Stimulated activated CD8-positive, alpha-beta memory T cell treated with anti-CD3 and anti-CD28 coated beads, Interleukin-7, amount 100 ng/mL, for 1 hour (primary cell): Measurements from ENCODE around the gene SMIM8.
"Not testable (repeated sequence)": the region's sequence is repeated elsewhere in the genome, so short reads cannot be mapped to it uniquely, and the experiment has no call there.

ENCODE experiments used
- DNase-seq, 2 donors: peaks; one replicate each; pipeline ENCODE4 v3.0.0-alpha.2; 2020; ENCODE audit warnings: low read depth in 2 of 2

Gene SMIM8, protein sequence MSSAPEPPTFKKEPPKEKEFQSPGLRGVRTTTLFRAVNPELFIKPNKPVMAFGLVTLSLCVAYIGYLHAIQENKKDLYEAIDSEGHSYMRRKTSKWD

DNA sequence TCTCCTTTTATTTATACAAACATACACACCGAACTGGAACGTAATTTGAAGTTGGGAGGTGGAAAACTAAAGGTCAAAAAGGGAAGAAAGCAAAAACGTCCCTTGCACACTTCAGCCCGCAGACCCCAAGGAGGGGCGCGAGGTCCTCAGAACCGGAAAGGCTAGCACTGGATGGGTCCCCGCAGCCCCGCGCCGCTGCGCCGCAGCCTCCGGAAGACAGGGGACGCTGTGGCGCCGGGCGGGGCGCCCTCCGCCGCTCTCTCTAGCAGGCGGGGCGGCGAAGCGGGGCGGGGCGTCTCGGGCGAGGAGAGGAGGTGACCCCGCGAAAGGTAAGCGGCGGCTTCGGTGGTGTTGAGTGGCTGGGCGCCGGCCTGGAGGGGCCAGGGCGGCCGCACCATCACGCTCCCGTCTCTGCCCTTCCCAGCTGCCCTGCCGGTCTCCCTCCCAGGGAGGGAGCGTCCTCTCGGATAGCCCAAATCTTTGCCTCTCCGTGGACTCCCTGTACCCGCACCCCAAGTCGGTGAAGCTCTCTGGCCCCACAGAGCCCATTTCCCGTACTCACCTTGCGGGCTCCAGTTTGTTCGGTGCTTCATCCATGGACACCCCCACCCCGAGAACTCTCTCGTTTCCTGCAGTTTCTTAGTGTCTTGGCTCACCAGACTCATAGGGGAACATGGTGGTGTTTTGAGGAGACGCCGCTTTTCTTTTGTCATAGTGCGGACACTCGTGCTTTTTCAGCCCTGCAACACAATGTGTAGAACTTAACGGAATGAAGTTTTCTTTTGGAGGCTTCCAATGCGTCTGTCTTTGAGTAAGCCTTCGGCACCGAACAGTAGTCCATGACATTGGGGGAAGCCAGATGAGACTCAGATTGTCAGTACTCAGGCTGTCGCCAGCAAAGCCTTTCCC is at the start of gene SMIM8:
SMIM8 (plus strand) TSS at position 285 of the 909 bp plus-strand sequence. CDS start 14,444 bp downstream, outside the sequence.
- DNase-seq: peak; percentile 56 to 69

DNA sequence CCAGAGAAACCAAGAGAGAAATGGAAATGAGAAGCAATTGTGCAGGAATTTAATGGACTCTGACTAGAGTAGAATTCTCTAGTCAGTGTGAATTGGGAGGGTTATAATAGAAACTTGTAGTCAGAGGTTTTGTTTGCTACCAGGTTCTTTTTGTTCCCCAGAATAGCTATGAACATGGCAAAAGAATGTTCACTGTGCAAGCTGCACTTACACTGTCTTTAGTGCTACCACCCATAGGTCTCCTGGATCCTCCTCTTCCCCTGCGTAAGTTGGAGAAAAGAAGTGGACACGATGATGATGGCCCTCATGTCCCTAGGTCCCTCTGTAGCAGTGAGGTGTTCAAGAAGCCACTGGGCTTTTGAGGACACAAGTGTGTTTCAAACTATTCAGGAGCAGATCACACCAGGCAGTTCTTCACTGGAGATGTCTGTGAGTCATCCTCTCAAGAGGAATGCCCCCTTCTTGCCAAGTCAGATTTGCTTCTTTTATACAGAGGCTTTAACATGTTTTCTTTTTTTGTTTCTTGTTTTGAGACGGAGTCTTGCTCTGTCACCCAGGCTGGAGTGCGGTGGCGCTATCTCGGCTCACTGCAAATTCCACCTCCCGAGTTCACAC is 47.6 kb upstream of the SMIM8 start:
- DNase-seq: no peak

DNA sequence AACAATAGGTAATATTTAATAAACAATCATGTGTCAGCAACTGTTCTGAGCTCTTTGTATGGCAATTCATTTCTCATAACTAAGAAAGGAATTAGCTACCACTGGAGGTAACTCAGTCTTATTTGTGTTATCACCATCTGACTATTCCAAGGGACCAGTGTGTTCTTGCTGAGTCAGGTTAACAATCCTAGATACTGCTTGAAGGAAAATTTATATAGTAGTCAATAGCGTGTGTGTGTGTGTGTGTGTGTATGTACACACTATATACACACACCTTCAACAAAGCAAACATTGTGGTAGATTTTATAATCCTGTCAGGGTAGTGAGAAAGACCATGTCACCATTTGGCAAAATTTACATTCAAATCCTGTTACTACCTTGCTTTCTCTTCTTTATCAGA is 45.8 kb upstream of the SMIM8 start:
- no peak for DNase-seq

DNA sequence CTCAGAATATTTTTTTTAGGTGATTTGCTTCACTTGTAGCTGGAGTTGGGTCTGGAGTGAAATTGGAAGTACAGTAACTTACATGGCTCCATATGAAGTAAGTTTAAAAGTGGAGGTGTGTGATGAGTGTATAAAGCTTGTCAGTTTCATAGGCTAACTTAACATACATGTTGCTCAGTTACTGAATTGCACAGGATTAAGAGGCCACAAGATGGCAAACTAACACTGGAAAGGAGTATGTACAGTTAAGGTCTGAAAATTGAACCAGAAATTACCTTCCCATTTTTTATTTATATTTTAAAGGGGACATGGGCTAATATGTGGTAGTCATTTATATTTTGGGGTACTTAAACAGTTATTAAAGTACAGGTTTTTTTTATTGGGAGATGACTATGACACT is 45.3 kb upstream of the SMIM8 start:
- no peak for DNase-seq

DNA sequence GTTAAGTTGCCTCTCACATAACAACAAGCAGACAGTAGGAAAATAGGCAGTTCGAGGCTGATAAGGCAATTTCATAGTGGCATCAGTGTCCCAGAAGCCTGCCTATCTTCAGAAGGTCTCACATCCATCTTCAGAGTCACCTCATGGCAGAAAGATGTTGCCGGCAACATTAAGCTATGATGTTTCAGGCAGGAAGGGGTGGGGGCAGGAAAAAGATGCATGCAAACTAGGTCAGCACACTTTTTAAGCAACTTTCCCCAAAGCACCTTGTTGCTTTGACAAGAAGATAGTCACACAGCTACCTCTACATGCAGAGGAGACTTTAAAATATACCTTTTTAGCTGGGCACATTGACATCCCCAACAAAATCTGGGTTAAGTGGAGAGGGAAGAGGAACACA is 43.2 kb upstream of the SMIM8 start:
- DNase-seq: no peak

DNA sequence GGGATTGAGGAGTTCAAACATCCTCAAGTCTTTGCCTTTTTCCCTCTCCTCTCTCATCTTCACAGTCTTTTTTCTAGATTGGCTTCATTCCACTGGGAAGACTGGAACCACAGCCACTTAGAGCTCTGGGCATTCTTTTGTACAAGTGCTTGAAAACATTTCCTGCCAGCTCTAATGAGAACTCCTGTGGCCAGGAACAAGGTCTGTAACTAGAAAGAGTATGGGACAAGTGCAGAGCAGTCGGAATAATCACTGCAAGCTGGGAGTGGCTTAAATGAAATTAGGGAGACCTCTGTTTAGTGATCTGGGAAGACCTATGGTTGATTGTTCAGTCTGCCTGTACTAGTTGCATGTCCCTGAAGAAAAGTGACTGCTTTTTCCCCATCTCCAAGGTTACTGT is 41.0 kb upstream of the SMIM8 start:
- no peak for DNase-seq

DNA sequence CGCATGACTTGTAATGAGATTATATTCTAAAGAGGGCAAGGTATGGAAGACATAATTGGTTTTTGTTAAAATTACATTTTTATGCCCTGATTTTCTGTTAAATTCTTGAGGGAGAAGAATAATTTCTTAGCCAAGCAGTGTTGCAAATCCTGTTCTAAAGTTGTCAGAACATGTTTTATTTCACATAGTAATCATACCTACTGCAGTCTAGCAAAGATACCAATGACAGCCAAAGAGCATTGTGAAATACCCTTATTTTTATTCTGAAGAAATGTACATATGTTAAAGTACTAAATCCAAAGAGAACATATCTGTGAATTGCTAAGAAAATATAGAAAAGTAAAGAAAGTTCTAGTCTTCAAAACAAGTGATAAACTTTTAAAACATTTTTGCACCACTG is 39.6 kb upstream of the SMIM8 start:
- no peak for DNase-seq

DNA sequence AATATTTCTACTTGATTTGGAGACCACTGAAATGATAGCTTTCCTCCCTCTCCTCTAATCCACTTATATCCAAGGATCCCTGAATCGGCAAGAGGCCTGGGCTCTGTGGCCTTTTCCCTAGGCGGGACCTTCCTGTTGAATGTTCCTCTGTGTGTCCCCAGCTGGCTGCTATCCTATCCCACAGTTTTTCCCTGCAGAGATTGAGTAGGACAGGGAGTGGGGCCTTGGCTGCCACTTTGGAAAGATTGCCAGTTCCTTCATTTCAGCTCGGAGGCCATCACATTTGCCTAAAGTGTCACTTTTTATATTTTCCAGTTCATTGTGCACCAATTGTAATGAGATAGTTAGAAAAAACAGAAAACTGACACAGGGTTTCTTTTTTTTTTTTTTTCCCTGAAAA is 38.9 kb upstream of the SMIM8 start:
- no peak for DNase-seq

DNA sequence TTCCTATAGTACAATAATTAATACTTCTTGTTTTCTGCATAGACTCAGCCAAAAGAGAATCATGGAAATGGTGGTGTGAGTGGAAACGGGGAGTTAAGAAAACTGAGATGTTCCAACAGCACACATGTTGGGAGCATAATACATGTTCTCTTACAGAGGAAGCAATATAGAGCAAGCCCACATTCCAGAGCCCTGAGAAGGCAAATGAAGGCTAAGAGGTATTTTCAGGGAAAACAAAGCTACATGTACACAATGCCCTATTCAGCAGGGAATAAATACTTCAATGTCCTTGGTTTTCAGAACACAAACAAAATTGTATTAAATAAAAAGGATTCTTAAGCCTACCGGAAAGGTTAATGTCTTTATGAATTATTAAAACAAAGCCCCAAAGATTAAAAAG is 35.1 kb upstream of the SMIM8 start:
- DNase-seq: no peak

DNA sequence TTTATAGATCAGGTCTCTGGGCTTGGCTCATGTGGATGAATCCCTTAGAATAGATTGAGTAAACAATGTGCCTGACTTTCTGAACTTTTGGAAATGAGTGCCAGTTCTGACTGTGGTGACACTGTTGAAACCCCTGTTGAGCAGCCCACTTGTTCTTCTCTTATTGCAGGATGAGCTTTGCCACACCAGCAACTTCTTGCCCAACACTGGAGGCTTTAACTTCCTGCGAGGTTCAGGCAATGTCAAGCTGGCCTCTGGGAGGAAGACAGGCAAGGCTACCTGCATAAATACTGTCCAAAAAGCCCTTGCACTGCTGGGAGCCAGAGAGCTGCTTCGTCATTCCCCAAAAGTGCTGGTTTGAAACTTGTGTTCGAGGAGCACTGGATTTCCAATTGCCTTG is 32.8 kb upstream of the SMIM8 start:
- DNase-seq: no peak

DNA sequence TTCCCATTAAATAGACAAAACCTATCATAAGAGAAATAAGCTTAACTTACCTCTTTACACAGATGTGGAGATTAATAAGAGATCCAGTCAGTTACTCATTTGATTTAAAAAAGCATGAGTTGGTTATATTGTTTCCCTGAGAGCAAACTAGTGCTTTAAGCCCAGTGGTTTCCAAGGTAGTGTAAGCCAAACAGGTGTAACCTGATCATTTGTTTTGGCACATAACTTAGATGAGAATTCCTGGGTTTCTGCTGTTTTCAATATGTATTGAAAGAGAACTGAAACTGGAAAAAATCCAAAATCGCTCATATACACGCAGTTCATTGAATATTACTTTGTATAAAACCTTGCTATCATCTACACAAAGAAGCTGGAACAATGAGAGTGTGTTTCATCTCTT is 30.5 kb upstream of the SMIM8 start:
- DNase-seq: no peak

DNA sequence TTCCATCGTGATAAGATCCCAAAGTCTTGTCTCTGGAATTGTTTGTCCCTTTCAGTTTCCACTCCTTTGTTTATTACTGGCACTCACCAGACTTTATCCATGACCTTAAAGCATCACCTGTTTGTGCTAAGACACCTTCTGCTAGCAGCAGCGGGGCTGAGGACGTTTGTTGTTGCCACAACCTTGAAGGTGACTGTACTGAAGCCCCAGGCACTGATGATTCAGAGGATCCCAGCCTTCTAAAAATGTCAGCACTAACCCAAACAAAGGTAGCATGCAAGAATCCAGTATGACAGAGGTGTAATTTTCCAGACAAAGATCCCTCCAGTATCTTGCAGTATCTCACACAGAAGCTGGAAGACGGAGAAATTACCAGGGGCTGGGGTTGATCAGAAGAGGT is 28.9 kb upstream of the SMIM8 start:
- DNase-seq: no peak

DNA sequence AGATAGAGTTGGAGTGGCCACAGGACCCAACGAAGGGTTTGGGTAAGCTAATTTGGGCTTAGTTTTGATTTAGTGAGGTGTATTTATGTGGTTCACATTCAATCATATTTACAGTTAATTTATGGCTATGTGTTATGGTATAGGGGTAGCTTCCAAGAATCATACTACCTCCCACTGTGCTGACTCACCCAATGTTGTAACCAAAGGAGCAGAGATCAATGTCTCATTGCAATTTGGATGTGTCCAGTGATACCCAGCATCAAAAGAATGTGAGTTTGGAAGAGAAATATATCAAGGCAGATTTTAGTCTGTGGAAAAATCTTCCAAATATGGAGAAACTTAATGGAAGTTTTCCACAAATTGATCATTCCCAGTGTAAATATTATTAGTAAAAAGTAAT is 25.3 kb upstream of the SMIM8 start:
- no peak for DNase-seq

DNA sequence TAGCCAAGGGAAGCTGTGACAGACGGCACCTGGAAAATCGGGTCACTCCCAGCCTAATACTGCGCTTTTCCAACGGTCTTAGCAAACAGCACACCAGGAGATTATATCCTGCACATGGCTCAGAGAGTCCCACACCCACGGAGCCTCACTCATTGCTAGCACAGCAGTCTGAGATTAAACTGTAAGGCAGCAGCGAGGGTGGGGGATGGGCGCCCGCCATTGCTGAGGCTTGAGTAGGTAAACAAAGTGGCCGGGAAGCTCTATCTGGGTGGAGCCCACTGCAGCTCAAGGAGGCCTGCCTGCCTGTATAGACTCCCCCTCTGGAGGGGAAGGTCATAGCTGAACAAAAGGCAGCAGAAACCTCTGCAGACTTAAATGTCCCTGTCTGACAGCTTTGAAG is 21.1 kb upstream of the SMIM8 start:
- DNase-seq: not testable (repeated sequence)

DNA sequence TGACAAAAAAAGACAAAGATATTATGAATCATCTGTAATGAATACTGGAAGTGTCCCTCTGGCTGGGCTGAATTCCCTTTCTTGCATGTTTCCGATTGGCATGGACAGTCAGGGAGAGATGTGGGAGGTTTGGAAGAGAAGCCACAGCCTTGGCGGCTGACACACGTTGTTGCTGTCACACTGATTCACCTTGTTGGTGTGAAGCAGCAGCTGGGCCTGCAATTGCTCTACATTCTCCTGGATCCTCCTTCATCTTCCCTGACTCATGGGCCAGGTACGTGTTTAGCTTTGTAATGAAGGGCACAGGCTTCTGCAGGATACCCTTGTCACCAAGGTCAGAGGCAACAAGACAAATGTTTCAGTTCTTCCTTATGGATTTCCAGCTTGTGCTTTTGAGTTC is 13.4 kb upstream of the SMIM8 start:
- DNase-seq: no peak

DNA sequence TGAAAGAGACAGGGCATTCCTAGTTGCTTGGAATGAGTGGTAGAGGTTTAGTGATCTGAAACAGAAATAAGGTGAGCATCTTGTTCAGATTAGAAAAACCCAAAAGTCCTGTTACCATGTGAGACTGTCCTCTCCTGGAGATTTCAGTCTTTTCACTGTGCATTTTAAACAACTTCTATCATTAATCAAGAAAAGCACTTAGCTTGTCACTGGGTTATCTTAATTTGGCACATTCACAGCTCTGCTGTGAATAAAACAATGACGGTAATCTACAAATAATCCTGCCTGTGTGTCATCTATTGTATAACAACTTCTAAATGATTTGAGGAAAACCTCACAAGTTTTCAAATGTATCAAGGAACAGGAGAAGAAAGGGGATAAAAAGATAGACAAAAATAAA is 9.5 kb upstream of the SMIM8 start:
- DNase-seq: no peak

DNA sequence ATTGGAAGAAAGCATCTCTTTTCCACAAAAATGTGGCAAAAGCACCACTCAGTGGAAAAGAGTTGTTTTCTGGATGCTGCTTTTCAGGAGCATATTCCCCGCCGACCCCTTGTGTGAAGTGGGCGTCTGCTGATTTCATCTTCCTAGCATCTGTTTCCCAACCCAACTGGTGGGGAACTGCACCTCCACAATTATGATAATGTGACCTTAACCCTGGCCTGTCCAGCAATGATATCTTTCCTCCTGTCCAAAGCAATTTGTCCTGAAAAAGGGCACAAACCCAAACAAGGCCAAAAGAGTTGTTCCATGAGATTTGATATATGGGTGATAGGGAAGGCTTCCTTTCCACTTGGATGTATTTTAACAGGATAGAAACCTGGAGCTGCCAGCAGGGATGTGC is 7.3 kb upstream of the SMIM8 start:
- DNase-seq: no peak

DNA sequence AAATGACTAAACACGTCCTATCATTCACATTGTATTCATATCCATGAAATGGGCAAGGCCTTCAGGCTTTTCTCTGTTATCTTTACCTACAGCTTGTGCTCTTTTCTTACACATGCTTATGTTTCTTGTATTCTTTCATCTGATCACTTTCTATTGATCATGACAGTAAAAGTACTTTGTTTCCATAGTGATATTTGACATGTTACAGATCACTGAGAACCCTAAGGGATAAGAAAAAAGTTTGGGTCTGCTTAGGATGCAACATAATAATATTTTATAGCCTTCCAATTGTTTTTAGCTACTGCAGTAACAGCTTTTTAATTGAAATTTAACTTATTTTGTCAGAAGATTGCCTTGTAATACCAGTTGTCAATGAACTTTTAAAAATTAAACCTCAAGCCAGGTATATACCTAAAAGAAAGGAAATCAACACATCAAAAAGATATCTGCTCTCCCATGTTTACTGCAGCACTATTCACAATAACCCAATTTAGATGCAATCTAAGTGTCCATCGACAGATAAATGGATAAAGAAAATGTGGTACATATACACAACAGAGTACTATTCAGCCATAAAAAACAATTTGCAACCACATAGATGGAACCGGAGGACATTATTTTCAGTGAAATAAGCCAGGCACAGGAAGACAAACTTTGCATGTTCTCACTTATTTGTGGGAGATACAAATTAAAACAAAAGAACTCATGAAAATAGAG is 3.0 kb upstream of the SMIM8 start:
- DNase-seq: no peak

DNA sequence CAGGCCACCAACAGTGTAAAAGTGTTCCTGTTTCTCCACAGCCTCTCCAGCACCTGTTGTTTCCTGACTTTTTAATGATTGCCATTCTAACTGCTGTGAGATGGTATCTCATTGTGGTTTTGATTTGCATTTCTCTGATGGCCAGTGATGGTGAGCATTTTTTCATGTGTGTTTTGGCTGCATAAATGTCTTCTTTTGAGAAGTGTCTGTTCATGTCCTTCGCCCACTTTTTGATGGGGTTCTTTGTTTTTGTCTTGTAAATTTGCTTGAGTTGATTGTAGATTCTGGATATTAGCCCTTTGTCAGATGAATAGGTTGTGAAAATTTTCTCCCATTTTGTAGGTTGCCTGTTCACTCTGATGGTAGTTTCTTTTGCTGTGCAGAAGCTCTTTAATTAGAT is 1.5 kb downstream of the SMIM8 start:
- not testable (repeated sequence) for DNase-seq

DNA sequence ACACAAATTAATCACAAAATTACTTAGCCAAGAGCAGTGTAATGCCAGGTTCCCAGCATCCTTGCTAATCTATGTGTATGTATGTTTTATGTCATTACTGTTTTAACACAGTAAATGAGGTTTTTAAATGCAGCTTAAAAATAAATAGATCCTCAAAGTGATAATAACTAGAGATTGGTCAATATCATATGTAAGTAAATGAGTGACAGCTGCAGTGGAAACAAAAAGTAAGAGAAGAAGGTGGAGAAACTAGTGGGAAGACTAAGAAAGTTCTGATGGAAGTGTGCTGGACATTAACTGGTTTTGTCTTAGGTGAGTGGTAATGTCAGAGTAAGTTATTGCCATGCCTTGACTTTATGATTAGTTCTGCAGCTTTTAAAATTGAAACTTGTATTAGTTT is 8.6 kb downstream of the SMIM8 start:
- no peak for DNase-seq

DNA sequence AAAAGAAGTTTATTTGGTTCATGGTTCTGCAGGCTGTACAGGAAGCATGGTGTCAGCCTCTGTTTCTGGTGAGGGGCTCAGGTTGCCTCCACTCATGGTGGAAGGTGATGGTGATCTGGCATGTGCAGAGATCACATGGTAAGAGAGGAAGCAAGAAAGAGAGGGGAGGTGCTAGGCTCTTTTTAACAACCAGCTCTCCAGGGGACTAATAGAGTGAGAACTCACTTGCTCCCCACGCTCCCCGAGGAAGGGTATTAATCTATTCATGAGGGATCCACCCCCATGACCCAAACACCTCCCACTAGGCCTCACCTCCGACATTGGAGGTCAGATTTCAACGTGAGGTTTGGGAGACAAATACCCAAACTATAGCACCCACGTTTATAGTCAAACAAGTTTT is 10.6 kb downstream of the SMIM8 start:
- DNase-seq: no peak

DNA sequence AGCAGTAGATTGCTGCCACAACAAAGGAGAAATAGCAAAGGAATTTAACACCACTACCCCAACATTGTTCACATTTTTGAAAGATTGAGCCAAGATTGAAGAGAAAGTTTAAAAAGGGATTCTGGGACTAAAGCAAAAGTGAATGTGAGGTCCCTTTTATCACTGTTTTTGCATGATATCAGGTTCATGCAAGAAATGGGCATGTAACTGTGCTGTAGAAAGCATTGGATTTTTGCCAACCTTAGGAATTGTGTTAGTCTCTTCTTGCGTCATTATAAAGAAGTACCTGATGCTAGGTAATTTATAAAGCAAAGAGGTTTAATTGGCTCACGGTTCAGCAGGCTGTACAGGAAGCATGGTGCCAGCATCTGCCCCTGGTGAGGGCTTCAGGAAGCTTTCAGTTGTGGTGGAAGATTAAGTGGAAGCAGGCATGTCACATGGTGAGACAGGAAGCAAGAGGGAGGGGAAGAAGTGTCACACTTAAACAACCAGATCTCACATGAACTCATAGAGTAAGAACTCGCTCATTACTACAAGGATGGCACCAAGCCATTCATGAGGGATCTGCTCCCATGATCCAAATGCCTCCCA is 11.3 kb downstream of the SMIM8 start:
- DNase-seq: no peak
